COR-L47 (cell line): ENCODE results near the gene SLC22A13.
"Not testable (repeated sequence)": the region's sequence is repeated elsewhere in the genome, so short reads cannot be mapped to it uniquely, and the experiment has no call there.

Experiments used
- DNase-seq: peaks from one replicate; lab custom pipeline; 2025; lab: John Stamatoyannopoulos, UW

The SLC22A13 gene

DNA sequence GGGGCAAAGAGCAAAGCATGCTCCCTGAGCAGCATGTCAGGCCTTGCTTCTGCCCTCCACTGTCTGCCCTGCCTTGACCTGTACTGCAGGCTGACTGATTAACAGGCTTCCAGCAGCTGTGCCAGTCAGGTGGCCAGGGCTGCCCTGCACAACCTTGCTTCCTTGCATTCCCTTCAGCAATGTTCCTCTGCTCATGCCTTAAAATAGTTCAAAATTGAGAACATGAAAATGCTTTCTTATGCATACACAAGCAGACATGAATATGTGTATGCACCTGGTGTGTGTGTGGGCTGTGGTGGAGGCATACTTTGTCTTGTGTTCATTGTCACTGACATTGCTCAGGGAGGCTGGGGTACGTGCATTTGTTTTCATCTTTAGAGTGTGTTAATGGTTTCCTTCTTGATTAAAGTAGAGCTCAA, 1.2 kb upstream of the SLC22A13 start:
- no peak for DNase-seq

DNA sequence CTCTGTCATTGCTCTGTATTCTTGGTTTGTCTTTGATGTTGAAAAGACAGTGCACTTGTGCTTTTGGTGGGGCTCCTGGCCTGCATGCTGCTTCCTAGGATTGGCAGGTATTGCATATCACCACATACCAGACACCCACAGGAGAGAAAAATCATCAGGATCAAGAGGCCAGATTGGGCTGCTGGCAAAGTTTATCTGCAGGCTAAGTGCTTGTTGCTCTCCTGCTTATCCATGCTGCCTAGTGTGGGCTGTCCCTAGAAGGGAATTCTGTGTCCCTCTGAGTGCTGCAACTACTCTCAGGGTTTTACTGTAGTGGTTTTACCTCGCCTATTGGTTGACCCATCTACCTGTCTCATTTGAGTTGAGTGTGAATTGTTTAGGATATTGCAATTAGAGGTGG, 833 bp upstream of the SLC22A13 start:
- no peak for DNase-seq

DNA sequence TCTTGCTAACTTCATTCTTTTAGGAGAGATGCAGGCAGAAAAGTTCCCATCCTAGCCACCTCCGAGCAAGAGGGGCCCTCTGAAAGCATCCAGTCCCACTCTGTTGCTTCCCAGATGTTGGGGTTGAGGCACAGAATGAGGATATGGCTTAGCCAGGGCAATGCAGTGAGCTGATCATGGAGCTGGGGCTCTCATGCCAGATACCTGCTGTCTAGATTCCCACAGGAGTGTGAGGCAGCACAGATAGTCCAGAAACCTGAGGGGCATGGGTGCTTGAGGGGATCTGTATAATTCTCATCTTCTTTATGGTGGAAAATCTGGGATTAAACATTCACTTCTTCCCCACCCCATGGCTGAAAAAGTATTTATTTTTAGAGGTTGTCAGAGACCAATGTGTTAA, 1.2 kb downstream of the SLC22A13 start:
- no peak for DNase-seq

DNA sequence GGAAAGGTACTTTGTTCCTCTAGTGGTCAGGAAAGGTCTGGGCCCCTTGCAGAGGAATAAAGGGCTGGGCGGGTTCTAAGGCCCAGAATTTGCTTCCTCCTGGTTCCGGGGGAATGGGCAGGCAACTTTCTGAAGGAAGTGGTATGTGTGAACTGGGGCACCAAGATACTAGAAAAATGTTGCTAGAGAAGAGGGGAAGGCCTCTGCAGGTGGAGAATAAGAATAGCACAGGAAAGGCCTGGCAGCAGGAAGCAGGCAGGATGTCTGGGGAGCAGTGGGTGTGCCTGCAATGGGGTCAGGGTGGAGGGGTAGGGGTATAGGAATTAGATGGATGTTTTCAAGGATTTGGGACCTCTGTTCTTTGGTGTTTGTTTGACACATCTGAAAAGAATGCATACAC, 2.0 kb downstream of the SLC22A13 start:
- DNase-seq = no peak

DNA sequence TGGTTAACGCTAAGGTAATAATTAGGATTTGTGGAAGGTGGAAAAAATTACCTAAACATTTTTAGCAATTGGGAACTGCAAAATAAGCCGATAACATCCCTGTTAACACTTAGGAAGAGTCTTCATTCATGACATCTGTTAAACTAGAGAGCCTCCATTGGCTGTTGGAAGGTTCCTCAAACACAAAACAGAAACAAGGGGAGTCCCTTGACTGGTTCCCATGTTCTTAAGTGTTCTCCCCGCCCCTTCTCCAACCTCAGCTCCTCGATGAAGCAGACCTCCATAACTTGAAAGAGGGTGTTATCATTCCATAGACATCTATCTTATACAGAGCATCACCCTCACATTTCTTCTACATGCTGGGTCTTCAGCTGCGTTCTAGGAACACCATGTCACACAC, 2.5 kb downstream of the SLC22A13 start:
- DNase-seq = no peak

DNA sequence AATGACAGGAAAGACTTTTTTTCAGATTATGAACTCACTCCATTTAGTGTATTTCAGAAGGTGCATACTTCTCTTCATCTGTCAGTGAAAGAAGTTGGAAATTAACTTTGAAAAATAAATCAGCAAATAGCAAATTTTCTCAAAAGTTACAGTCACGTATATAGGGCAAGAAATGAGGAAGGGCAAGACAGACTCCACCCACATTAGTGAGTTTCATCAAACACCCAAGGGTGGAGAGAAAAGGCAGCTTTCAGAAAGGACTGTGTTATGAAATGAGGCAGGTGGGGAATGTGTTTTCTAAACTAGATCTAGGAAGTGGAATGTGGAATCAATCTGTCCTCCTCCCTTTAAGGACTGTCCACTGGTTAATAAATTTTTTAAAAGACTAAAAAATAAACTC, 2.9 kb downstream of the SLC22A13 start:
- DNase-seq = no peak

DNA sequence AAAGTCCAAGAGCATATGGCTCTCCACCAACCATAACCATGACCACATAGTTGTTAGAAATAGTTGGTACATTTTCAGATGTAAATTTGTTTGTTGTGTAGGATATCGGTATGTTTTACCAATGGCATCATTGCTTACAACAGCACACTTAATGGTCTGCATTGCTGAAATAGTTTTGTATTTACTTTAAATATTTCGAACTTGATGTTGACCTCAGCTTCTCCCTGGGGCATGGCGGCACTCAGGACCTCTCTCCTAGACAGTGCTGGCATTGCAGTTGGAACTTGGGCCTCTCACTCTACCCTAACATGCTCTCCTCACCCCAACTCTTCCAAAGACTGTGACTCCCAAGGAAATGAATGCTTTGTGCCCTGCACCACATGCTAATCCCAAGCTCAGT, 5.0 kb downstream of the SLC22A13 start:
- DNase-seq = no peak

DNA sequence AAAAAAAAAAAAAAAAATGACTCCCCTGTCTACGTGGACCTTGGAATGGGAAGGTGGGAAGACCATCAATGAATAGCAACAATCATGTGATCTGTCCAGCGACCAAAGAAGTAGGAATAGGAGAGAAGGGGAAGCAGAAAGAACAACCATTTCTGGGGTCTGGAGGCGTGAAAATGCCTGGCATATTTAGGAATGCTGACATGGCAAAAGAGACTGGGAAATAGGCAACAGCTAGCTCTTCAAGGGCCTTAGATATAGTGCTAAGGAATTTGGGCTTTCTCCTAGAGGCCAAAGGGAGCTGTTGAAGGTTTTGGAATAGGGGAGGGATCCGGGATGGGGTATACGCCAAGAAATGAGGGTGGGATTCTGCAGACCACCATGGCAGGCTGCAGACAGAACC, 5.9 kb downstream of the SLC22A13 start:
- DNase-seq = no peak

DNA sequence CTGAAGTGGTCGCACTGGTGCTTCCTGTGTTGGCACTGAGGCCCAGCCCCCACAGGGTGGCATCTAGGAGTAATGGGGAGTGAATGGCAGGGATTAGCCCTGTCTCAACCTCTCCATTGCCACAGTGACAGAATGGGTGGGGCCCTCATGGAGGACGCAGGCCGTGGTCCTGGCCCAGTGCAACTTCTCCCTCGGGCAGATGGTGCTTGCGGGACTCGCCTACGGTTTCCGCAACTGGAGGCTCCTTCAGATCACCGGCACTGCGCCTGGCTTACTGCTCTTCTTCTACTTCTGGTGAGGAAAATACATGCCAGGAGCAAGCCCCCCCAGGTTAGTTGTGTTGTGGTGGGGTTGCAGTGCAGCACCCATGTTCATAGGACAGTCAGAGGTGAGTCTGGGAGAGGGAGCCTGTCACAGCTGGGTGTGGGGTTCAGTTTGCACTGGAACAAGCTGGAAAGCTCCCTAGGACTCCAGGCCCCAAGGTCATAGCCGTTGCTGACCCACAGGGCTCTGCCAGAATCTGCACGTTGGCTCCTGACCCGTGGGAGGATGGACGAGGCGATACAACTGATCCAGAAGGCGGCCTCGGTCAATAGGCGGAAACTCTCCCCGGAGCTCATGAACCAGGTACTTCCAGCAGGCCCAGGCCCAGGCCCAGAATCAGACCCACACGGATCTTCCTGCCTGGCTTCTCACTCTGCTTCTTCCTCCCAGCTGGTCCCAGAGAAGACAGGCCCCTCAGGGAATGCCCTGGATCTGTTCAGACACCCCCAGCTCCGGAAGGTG, 9.4 kb downstream of the SLC22A13 start:
- no peak for DNase-seq

DNA sequence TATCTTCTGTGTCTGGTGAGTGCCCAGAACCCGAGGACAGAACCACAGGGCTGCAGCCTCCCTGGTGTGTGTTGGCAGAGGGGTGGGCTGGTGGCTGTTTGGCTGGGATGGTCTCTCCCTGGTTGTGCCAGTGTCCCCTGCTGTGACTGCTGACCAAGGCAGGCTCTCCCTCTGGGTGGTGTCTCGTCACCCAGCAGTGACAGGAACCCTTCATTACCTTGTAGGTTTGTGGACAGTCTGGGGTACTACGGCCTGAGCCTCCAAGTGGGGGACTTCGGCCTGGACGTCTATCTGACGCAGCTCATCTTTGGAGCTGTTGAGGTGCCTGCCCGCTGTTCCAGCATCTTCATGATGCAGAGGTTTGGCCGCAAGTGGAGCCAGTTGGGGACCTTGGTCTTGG, 10.0 kb downstream of the SLC22A13 start:
- DNase-seq = no peak

DNA sequence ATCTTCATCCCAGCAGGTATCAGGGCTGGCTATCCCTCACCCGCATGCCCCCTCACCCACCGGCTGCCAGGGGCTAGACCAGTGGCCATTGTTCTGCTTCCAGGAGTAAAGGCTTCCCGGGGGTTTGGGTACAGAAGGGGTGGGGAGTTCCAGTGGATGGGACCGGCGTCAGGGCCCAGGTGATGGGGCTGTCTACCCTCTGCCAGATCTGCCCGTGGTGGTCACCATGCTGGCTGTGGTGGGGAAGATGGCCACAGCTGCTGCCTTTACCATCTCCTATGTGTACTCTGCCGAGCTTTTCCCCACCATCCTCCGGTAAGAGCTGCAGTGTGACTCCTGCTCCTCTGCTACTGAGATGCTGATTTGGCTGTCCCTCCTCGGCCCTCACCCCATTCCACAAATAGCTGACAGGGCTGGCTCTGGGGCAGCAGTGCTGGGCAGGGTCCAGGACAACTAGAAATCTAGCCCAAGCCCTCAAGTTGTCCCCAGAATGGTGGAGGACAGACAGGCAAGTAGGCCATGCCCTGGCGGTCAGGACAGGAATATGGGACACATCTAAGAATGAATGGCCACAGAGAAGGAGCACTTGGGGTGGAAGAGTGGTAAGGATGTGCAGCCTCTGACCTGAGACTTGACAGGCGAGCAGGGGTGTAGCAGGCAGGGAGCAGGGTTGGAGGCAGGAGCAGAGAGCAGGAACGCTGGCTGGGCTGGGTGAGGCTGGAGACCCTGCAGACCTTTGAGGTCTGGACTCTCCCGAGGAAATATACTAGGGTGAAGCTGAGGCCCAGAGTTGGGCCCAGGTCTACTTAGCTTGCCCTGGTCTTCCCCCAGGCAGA, 10.7 kb downstream of the SLC22A13 start:
- no peak for DNase-seq

DNA sequence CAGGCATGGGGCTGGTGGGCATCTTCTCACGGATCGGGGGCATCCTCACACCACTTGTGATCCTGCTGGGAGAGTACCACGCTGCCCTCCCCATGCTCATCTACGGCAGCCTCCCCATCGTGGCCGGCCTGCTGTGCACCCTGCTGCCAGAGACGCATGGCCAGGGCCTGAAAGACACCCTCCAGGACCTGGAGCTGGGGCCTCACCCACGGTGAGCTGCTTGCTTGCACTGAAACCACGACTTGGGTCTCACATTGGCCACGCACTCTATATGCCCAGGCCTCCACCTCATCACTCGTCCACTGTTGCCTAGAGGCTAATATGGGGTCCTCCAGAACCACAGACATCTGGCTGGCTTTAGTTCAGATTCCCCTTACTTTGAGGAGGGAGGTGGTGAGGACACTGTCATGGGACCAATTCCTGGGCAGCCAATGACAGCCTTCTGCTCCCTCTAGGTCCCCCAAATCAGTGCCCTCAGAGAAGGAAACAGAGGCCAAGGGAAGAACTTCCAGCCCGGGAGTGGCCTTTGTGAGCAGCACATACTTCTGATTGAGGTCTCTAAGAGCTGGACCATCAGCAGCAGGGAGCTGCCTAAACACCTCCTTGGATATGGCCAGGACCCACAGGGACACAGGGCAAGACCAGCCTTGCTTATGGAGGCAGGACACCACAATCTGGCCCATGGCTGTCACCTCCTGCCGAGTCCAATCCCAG, 11.5 kb downstream of the SLC22A13 start:
- DNase-seq = no peak

DNA sequence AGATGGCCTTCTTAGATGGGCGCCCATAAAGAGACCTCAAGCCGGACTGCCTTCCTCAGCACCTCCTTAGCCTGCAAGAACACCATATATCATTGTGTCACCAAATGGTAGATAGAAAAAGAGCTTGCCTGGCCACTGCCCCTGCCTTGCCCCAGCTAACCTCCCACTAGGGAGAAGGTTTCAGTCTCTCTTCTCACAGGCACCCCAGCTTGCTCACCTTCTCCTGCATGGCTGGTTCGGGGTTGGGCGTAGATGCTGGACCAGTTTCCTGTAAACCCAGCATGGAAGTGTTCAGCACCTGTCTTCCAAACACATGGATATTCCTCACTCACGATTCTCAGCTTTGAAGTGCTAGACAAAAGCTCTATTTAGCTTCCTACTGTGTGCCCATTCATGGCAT, 13.2 kb downstream of the SLC22A13 start:
- no peak for DNase-seq

DNA sequence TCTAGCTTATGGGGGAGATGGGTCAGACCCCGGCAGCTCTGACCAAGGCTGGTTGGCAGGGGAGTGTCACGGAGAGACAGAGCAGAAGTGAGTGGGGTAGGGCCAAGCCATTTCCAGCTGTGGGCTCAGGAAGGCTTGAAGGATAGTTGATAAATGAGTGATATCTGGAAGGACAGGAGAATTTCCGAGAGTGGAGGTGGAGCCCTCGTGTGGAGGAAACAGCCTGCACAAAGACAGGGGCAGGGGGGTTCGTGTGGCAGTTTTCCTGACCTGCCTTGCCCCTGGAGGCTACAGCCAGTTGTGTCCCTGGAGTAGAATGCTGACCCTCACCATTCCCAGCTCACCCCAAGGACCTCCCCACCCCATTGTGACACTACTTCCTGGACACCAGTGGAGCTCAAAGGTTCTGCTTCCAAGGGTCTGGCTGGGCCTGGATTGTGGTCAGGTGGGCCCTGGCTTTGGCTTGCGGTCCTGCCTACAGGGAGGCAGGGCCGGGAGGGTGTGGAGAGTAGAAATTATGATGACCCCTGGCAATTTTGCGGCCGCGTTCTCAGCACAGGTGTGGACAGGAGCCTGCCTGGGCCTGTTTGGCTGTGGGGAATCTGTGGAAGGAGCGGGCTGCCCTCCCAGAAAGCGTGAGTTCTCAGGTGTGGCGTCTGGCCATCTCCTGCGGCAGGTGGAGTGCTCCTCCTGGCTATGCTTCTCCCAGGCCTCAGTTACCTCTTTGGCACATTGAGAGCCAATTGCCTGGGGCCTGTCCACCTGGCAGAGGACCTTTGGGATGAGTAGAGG, 16.5 kb downstream of the SLC22A13 start, which contains the start of gene SLC22A14:
TSS of gene SLC22A14 (plus strand) at position 400 of the 792 bp plus-strand sequence. CDS start 23,733 bp downstream, outside the sequence.
- no peak for DNase-seq

DNA sequence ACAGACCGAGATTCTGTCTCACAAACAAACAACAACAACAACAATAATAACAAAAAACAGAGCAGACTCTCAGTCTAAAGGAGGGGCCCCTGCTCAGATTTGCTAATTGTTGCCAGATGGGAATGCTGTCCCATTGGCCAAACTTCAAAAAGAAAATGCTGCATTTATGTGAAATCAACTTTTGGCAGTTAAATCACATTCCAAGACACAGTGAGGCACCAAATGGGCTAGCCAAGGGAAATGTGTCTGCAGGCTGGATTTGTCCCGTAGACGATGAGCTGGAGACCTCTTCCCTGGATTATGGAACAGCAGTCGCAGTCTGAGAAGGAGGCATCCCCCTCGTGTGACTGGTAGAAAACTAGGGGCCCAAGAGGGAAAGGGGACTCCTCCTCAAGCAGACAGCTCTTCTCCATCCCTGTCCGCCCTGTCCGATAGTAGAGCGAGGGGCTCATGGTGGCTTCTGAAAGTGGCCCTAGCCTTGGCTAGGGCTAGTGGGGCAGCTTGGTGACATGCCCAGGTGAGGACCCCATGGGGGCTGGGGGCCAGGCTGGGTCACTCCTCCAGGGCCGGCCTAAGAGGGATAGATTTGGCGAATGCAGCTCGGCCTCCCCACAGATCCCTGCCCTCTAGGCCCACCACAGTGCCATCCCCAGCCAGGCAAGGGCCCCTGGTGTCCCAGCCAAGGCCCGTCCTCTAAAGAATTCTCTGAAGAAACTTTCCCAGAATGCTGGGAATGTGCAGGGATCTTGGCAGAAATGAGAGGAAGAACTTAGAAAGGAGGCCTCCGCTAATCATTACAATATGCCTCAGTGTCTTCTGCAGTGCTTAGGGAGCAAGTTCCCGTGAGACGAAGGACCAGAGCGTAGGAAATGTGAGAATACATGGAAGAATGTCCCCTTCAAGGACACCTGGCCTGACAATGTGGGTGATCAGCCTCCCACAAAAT, 18.5 kb downstream of the SLC22A13 start:
- DNase-seq = no peak

DNA sequence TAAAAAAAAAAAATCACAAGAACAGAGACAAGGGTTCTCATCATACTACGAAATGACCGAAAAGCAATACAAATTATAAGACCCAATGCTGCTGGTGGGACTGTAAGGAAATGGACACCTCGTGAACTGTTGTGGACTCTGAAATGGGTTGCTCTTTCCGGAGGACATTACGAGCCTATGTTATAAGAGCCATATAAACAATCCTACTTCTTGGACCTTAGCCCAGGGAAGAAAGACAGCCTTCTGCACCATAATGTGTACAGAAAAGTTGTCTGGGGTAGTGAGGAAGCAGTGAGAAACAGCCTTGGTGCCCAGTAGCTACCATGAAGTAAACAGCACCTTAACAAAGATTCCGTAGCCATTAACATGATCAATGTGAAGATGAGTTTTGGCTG, 19.1 kb downstream of the SLC22A13 start:
- DNase-seq = no peak

DNA sequence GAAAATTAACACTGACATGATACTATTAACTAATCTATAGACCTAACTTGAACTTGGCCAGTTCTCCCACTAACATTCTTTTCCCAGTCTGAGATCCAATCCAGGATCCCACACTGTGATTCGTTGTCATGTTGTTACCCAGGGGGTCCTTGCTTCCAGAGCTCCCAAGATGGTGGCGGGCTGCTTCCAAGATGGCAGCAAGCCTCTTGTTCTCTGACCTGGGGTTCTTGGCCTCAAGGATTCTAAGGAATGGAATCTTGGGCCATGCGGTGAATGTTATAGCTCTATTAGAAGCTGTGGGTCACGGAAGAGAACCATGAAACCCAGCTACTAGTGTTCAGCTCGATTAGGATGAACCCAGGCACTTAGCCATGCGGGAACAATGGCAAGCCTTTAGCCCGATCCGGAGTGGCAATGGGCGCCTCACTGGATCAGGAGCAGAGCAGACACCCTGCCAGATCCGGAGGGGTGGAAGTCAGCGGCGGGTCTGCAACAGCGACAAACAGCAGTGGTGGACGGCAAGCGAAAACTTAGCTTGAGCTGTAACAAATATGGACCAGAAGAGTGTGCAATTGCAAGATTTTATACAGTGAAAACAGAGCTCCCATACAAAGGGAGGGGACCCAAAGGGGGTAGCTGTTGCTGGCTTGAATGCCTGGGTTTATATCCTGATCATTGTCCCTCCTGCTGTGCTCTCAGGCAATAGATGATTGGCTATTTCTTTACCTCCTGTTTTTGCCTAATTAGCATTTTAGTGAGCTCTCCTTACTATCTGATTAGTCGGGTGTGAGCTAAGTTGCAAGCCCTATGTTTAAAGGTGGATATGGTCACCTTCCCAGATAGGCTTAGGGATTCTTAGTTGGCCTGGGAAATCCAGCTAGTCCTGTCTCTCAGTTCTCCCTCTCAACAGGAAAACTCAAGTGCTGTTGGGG, 23.9 kb downstream of the SLC22A13 start:
- DNase-seq = not testable (repeated sequence)

DNA sequence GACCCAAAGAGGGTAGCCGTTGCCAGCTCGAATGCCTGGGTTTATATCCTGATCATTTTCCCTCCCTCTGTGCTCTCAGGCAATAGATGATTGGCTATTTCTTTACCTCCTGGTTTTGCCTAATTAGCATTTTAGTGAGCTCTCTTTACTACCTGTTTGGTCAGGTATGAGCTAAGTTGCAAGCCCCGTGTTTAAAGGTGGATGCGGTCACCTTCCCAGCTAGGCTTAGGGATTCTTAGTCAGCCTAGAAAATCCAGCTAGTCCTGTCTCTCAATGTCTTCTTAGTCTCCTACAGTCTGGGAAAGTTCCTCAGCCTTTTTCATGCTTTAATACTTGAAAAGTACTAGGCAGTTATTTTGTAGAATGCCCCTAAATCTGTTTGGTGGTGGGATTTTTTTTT, 31.4 kb downstream of the SLC22A13 start:
- DNase-seq = not testable (repeated sequence)

DNA sequence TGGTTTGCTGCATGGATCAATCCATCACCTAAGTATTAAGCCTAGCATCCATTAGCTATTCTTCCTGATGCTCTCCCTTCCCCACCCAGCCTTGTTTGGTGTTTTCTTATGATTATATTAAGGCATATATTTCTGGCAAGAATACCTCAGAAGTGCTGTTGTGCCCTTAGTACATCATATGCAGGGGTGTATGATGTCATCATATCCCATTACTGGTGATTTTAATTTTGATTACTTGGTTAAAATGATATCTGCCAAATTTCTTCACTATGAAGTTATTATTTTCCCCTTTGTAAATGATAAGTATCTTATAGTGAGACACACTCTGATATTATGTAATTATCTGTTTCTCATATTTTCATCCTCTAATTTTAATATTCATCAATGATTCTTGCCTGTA, 31.9 kb downstream of the SLC22A13 start:
- no peak for DNase-seq
